ENCODE measurements around the gene ANK2.

- TF ChIP-seq EZH2 (IDR thresholded peaks at IDR 0.05; ENCODE audit: insufficient read depth, poor library complexity, severe bottlenecking) (no peak), EZH2phosphoT487 (IDR thresholded peaks at IDR 0.05; ENCODE audit: insufficient read depth, low read depth) (no peak)
Observed at GRCh38 chr4:113328514-113328913, 279.1 kb downstream of the ANK2 start.

Measured in GM23248 (cell line).